Right lobe of liver (tissue), 4 donors: ENCODE data around the gene WFIKKN1.

Experiments used
- CTCF ChIP-seq, 4 donors: fragments of 200-600 bp in 3 of 4; fragments of 450-650 bp in 1 of 4; IDR thresholded peaks; one replicate each; pipeline versions ENCODE4 v1.5.1 to v1.8.0; 2016 to 2022; ENCODE audit warnings: antibody characterized with exemption in 4 of 4, mild to moderate bottlenecking in 2 of 4
- POLR2A ChIP-seq: fragments of 450-650 bp; IDR thresholded peaks from one replicate; pipeline ENCODE4 v1.6.1; 2017; ENCODE audit warnings: antibody characterized with exemption, mild to moderate bottlenecking
- donor health status: DM: no; HTN: no; CAD: no.
- donor health status: DM: no; HTN: no; CAD: no.
- donor health status: DM: no; HTN: yes; CAD: no.

- TF ChIP-seq POLR2A (no peak), CTCF (IDR thresholded peaks at IDR 0.05) (no peak)
Measured at GRCh38 chr16:619476-620100, 11.2 kb upstream of the WFIKKN1 start.
